HepG2 (cell line): Measurements from ENCODE around the gene GFRA3. TPM values are rescaled to one million over a fixed set of nuclear protein-coding genes. Genes with fewer than 3 reads are reported as not detected.

ENCODE experiments used
- ELF3 ChIP-seq: IDR thresholded peaks from 2 replicates; pipeline ENCODE4 v1.6.1; 2016; ENCODE audit warnings: missing genetic modification reagents, missing compliant biosample characterization
- NCOA2 ChIP-seq: sonication (generic); formaldehyde crosslinking; IDR thresholded peaks from 2 replicates; pipeline ENCODE4 v1.8.0; 2022; ENCODE audit warnings: inconsistent platforms
- NRL ChIP-seq: sonication (generic); formaldehyde crosslinking; IDR thresholded peaks from 2 replicates; pipeline ENCODE4 v1.5.0; 2020; ENCODE audit warnings: missing genetic modification reagents, mild to moderate bottlenecking, moderate library complexity, borderline replicate concordance
- POGZ ChIP-seq: sonication (generic); formaldehyde crosslinking; IDR thresholded peaks from 2 replicates; pipeline ENCODE4 v1.4.0; 2020; ENCODE audit warnings: mild to moderate bottlenecking, missing genetic modification reagents
- RFX1 ChIP-seq: fragments of 450-650 bp; IDR thresholded peaks from 2 replicates; pipeline ENCODE4 v1.6.1; 2017
- RFX3 ChIP-seq: IDR thresholded peaks from 2 replicates; pipeline ENCODE4 v1.6.1; 2016; ENCODE audit warnings: missing biosample characterization, missing genetic modification reagents
- RFX5 ChIP-seq: IDR thresholded peaks from 2 replicates; pipeline ENCODE4 v1.6.1; 2011; ENCODE audit warnings: low read depth, low read length, improper control_type of control experiment
- SOX13 ChIP-seq, 3 experiments: fragments of 450-650 bp in 1 of 3; sonication (generic) in 1 of 3; formaldehyde crosslinking in 1 of 3; IDR thresholded peaks in 2 of 3; conservative IDR thresholded peaks in 1 of 3; 2 replicates each; pipeline versions ENCODE4 v1.5.0 to v1.6.1; 2016 to 2020; ENCODE audit warnings: antibody characterized with exemption in 1 of 3, mild to moderate bottlenecking in 1 of 3, missing compliant biosample characterization in 1 of 3, missing genetic modification reagents in 1 of 3, moderate library complexity in 1 of 3
- TBX3 ChIP-seq: fragments of 450-650 bp; IDR thresholded peaks from 2 replicates; pipeline ENCODE4 v1.6.1; 2017; ENCODE audit warnings: antibody characterized with exemption, mild to moderate bottlenecking, inconsistent platforms, borderline replicate concordance
- TCF7 ChIP-seq: sonication (generic); IDR thresholded peaks from 2 replicates; pipeline ENCODE4 v1.6.1; 2016; ENCODE audit warnings: antibody characterized with exemption, low read depth
- ZMAT3 ChIP-seq: sonication (generic); formaldehyde crosslinking; conservative IDR thresholded peaks from 2 replicates; pipeline ENCODE4 v1.7.0; 2021; ENCODE audit warnings: missing genetic modification reagents
- ZNF354B ChIP-seq: sonication (generic); formaldehyde crosslinking; IDR thresholded peaks from 2 replicates; pipeline ENCODE4 v1.8.0; 2022; ENCODE audit warnings: mild to moderate bottlenecking, missing genetic modification reagents
- ZNF724P ChIP-seq: sonication (generic); formaldehyde crosslinking; IDR thresholded peaks from 2 replicates; pipeline ENCODE4 v1.8.0; 2022; ENCODE audit warnings: missing genetic modification reagents, borderline replicate concordance
- ZNF768 ChIP-seq: sonication (generic); formaldehyde crosslinking; IDR thresholded peaks from 2 replicates; pipeline ENCODE4 v1.4.0; 2020; ENCODE audit warnings: missing genetic modification reagents
- ZNF792 ChIP-seq: IDR thresholded peaks from 2 replicates; pipeline ENCODE4 v1.6.1; 2016
- ZSCAN22 ChIP-seq: sonication (generic); formaldehyde crosslinking; IDR thresholded peaks from 2 replicates; pipeline ENCODE4 v1.4.0; 2020; ENCODE audit warnings: mild to moderate bottlenecking, missing genetic modification reagents
- polyA plus RNA-seq, 8 experiments: library from polyadenylated mRNA; depleted of rRNA in 3 of 8; stranded (reverse) in 7 of 8; unstranded in 1 of 8; fragments of >200 nt; fragmentation: Illumina TruSeq in 4 of 8; extraction: Trizol in 4 of 8; gene quantifications; 2 replicates each; pipeline versions ENCODE4 v1.2.1 to v1.2.3, GENCODE V29; 2011 to 2016; ENCODE audit warnings: low read depth in 4 of 8, missing spikeins in 1 of 8, mixed read lengths in 1 of 8; ENCODE audit not compliant: insufficient read depth in 1 of 8
- total RNA-seq, 5 experiments: library from RNA; depleted of rRNA; stranded (reverse); fragments of >200 nt; fragmentation: Illumina TruSeq; extraction: Trizol; gene quantifications; 2 replicates each; pipeline ENCODE4 v1.2.3, GENCODE V29; 2016; ENCODE audit warnings: low read depth in 1 of 5
- TF ChIP-seq, protein P1 (sequence below): sonication (generic); formaldehyde crosslinking; IDR thresholded peaks from 2 replicates; pipeline ENCODE4 v1.5.0; 2020; ENCODE audit warnings: mild to moderate bottlenecking, missing genetic modification reagents
- TF ChIP-seq, protein P2 (sequence below): sonication (generic); formaldehyde crosslinking; IDR thresholded peaks from 2 replicates; pipeline ENCODE4 v1.4.0; 2020; ENCODE audit warnings: missing genetic modification reagents
- TF ChIP-seq, protein P3 (sequence below): sonication (generic); formaldehyde crosslinking; IDR thresholded peaks from 2 replicates; pipeline ENCODE4 v1.5.0; 2020; ENCODE audit warnings: mild to moderate bottlenecking, missing genetic modification reagents, borderline replicate concordance
- TF ChIP-seq, protein P4 (sequence below): sonication (generic); formaldehyde crosslinking; conservative IDR thresholded peaks from 2 replicates; pipeline ENCODE4 v1.8.0; 2022; ENCODE audit warnings: low read depth, missing genetic modification reagents

GFRA3 gene
- total and polyA plus RNA-seq, 2 of the 13 experiments (the other 11 are each of a cell fraction or from before 2014, with no cell fraction given) = 0.27 to 0.30 TPM

DNA sequence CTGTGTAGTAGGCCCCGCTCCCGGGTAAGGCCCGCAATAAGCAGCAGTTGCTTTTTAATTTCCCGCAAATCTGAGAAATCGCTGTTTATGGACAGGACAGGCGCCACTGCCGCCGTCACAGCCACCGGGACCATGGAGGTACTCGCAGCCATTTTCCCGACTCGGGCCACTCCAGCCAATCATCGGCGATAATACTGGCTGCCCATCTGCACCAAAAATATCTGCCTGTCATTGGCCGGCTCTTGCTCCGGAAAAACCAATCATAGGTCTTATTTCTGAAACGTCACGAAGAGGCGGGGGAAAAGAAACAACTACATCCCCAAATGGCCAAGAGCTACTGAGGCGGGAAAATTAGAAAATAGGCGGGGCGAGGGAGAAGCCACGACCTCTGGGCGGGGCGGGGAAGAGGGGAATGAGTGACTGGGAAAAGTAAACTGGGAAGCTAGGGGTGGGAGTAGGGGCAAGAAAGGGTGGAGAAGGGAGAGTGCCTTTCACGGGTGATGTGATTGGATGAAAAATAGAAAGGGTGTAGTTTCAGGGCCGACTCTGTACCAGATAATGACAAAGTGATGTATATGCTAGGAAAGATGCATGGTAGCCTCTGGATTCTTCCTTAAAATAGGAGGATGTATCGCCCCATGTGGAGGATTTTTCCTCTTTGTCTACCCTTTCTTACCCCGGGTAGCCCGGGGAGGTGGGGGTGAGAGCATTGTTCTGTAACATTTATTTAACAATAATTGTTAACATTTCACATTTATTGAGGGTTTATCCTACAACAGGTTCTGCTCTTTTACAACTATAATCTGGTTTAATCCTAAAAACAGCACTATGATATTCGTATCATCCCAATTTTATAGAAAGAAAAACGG, 61.0 kb downstream of the GFRA3 start, which contains the start of gene CDC23 (continued):
- TF ChIP-seq, protein P1, sequence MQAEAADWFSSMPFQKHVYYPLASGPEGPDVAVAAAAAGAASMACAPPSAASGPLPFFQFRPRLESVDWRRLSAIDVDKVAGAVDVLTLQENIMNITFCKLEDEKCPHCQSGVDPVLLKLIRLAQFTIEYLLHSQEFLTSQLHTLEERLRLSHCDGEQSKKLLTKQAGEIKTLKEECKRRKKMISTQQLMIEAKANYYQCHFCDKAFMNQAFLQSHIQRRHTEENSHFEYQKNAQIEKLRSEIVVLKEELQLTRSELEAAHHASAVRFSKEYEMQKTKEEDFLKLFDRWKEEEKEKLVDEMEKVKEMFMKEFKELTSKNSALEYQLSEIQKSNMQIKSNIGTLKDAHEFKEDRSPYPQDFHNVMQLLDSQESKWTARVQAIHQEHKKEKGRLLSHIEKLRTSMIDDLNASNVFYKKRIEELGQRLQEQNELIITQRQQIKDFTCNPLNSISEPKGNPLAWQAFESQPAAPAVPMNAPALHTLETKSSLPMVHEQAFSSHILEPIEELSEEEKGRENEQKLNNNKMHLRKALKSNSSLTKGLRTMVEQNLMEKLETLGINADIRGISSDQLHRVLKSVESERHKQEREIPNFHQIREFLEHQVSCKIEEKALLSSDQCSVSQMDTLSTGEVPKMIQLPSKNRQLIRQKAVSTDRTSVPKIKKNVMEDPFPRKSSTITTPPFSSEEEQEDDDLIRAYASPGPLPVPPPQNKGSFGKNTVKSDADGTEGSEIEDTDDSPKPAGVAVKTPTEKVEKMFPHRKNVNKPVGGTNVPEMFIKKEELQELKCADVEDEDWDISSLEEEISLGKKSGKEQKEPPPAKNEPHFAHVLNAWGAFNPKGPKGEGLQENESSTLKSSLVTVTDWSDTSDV (CRISPR knock-in tag) = peak; percentile 80; the same call in 1 of the 2 replicates
- TF ChIP-seq SOX13 (IDR thresholded peaks at IDR 0.05) = no peak
- TF ChIP-seq SOX13 (CRISPR knock-in tag; conservative IDR thresholded peaks at IDR 0.05 in 1 of 2, IDR thresholded peaks at IDR 0.05 in 1 of 2) = no peak
- TF ChIP-seq, protein P2, sequence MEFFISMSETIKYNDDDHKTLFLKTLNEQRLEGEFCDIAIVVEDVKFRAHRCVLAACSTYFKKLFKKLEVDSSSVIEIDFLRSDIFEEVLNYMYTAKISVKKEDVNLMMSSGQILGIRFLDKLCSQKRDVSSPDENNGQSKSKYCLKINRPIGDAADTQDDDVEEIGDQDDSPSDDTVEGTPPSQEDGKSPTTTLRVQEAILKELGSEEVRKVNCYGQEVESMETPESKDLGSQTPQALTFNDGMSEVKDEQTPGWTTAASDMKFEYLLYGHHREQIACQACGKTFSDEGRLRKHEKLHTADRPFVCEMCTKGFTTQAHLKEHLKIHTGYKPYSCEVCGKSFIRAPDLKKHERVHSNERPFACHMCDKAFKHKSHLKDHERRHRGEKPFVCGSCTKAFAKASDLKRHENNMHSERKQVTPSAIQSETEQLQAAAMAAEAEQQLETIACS (CRISPR knock-in tag) = no peak
- TF ChIP-seq ELF3 = no peak
- TF ChIP-seq ZNF354B (CRISPR knock-in tag) = no peak
- TF ChIP-seq POGZ (CRISPR knock-in tag) = peak; percentile 86
- TF ChIP-seq TBX3 = no peak
- no peak for TF ChIP-seq RFX1
- no peak for TF ChIP-seq ZNF768 (CRISPR knock-in tag)
- no peak for TF ChIP-seq ZNF724P (CRISPR knock-in tag)
- TF ChIP-seq ZNF792 (CRISPR knock-in tag) = no peak
- TF ChIP-seq TCF7 = no peak
- peak; percentile 71; the same call in 1 of the 2 replicates for TF ChIP-seq RFX5
- no peak for TF ChIP-seq ZSCAN22 (CRISPR knock-in tag)
- no peak for TF ChIP-seq NCOA2
- TF ChIP-seq RFX3 (CRISPR knock-in tag) = no peak
- TF ChIP-seq NRL (CRISPR knock-in tag) = peak; percentile 92; the same call in 1 of the 2 replicates
- 0 out of 2 replicates have a peak, but pooled peaks have one; percentile 51 for TF ChIP-seq ZMAT3 (CRISPR knock-in tag)
- TF ChIP-seq, protein P3, sequence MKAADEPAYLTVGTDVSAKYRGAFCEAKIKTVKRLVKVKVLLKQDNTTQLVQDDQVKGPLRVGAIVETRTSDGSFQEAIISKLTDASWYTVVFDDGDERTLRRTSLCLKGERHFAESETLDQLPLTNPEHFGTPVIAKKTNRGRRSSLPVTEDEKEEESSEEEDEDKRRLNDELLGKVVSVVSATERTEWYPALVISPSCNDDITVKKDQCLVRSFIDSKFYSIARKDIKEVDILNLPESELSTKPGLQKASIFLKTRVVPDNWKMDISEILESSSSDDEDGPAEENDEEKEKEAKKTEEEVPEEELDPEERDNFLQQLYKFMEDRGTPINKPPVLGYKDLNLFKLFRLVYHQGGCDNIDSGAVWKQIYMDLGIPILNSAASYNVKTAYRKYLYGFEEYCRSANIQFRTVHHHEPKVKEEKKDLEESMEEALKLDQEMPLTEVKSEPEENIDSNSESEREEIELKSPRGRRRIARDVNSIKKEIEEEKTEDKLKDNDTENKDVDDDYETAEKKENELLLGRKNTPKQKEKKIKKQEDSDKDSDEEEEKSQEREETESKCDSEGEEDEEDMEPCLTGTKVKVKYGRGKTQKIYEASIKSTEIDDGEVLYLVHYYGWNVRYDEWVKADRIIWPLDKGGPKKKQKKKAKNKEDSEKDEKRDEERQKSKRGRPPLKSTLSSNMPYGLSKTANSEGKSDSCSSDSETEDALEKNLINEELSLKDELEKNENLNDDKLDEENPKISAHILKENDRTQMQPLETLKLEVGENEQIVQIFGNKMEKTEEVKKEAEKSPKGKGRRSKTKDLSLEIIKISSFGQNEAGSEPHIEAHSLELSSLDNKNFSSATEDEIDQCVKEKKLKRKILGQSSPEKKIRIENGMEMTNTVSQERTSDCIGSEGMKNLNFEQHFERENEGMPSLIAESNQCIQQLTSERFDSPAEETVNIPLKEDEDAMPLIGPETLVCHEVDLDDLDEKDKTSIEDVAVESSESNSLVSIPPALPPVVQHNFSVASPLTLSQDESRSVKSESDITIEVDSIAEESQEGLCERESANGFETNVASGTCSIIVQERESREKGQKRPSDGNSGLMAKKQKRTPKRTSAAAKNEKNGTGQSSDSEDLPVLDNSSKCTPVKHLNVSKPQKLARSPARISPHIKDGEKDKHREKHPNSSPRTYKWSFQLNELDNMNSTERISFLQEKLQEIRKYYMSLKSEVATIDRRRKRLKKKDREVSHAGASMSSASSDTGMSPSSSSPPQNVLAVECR (CRISPR knock-in tag) = no peak; the same call in 1 of the 2 replicates
- TF ChIP-seq, protein P4, sequence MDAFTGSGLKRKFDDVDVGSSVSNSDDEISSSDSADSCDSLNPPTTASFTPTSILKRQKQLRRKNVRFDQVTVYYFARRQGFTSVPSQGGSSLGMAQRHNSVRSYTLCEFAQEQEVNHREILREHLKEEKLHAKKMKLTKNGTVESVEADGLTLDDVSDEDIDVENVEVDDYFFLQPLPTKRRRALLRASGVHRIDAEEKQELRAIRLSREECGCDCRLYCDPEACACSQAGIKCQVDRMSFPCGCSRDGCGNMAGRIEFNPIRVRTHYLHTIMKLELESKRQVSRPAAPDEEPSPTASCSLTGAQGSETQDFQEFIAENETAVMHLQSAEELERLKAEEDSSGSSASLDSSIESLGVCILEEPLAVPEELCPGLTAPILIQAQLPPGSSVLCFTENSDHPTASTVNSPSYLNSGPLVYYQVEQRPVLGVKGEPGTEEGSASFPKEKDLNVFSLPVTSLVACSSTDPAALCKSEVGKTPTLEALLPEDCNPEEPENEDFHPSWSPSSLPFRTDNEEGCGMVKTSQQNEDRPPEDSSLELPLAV (CRISPR knock-in tag) = no peak
